H9 (cell line): ENCODE results near the gene DDIAS. TPM values are rescaled to one million over a fixed set of nuclear protein-coding genes. Genes with fewer than 3 reads are reported as not detected.

Experiments
- DNase-seq: peaks from one replicate; pipeline ENCODE4 v3.0.0-alpha.2; 2017
- H2AFZ ChIP-seq: one replicate; pipeline ENCODE4 v1.6.1; 2013; ENCODE audit warnings: mild to moderate bottlenecking, low read length, control low read depth, moderate library complexity
- H2AK5ac ChIP-seq: 2 replicates; pipeline ENCODE4 v1.6.1; 2013; ENCODE audit warnings: low read length, control low read depth, mixed read lengths; ENCODE audit not compliant: insufficient read length
- H2BK120ac ChIP-seq: one replicate; pipeline ENCODE4 v1.6.1; 2013; ENCODE audit warnings: low read depth, mild to moderate bottlenecking, low read length, control low read depth, inconsistent platforms; ENCODE audit not compliant: poor library complexity, severe bottlenecking
- H2BK12ac ChIP-seq: 2 replicates; pipeline ENCODE4 v1.6.1; 2013; ENCODE audit warnings: low read length, control low read depth, mixed read lengths, low read depth; ENCODE audit not compliant: insufficient read length
- H2BK15ac ChIP-seq: 2 replicates; pipeline ENCODE4 v1.6.1; 2013; ENCODE audit warnings: low read depth, low read length, control low read depth
- H2BK20ac ChIP-seq: one replicate; pipeline ENCODE4 v1.6.1; 2013; ENCODE audit warnings: low read depth, mild to moderate bottlenecking, low read length, control low read depth, inconsistent platforms; ENCODE audit not compliant: poor library complexity, severe bottlenecking
- H2BK5ac ChIP-seq: 2 replicates; pipeline ENCODE4 v1.6.1; 2013; ENCODE audit warnings: low read length, control low read depth, mixed read lengths; ENCODE audit not compliant: insufficient read length
- H3K14ac ChIP-seq: 2 replicates; pipeline ENCODE4 v1.6.1; 2013; ENCODE audit warnings: low read length, control low read depth; ENCODE audit not compliant: insufficient read depth
- H3K18ac ChIP-seq: 2 replicates; pipeline ENCODE4 v1.6.1; 2013; ENCODE audit warnings: low read depth, mild to moderate bottlenecking, mixed read lengths, low read length, control low read depth; ENCODE audit not compliant: insufficient read length
- H3K23ac ChIP-seq: 2 replicates; pipeline ENCODE4 v1.6.1; 2013; ENCODE audit warnings: low read length, control low read depth, mixed read lengths, low read depth; ENCODE audit not compliant: insufficient read length
- H3K23me2 ChIP-seq: 2 replicates; pipeline ENCODE4 v1.6.1; 2013; ENCODE audit warnings: low read depth, mild to moderate bottlenecking, mixed read lengths, low read length, control low read depth; ENCODE audit not compliant: insufficient read length, poor library complexity, severe bottlenecking
- H3K27ac ChIP-seq: 2 replicates; pipeline ENCODE4 v1.5.1; 2013; ENCODE audit warnings: low read length, control low read depth, mixed read lengths, low read depth; ENCODE audit not compliant: insufficient read length
- H3K27me3 ChIP-seq: 2 replicates; pipeline ENCODE4 v1.6.1; 2013; ENCODE audit warnings: low read length, control low read depth, inconsistent platforms; ENCODE audit not compliant: insufficient read depth
- H3K4ac ChIP-seq: 2 replicates; pipeline ENCODE4 v1.6.1; 2013; ENCODE audit warnings: low read depth, mild to moderate bottlenecking, control low read depth, inconsistent platforms, low read length, moderate library complexity
- H3K4me1 ChIP-seq: 2 replicates; pipeline ENCODE4 v1.6.1; 2013; ENCODE audit warnings: low read length, control low read depth, inconsistent platforms; ENCODE audit not compliant: insufficient read depth
- H3K4me2 ChIP-seq: 2 replicates; pipeline ENCODE4 v1.6.1; 2013; ENCODE audit warnings: low read length, control low read depth, mixed read lengths; ENCODE audit not compliant: insufficient read length, insufficient read depth
- H3K56ac ChIP-seq: 2 replicates; pipeline ENCODE4 v1.6.1; 2013; ENCODE audit warnings: low read depth, mild to moderate bottlenecking, mixed read lengths, low read length, control low read depth; ENCODE audit not compliant: insufficient read length
- H3K79me1 ChIP-seq: 2 replicates; pipeline ENCODE4 v1.6.1; 2013; ENCODE audit warnings: low read depth, mild to moderate bottlenecking, moderate library complexity, low read length, control low read depth, inconsistent platforms; ENCODE audit not compliant: insufficient read depth, poor library complexity, severe bottlenecking
- H3K79me2 ChIP-seq: 2 replicates; pipeline ENCODE4 v1.6.1; 2013; ENCODE audit warnings: low read length, control low read depth, inconsistent platforms; ENCODE audit not compliant: insufficient read depth
- H3K9ac ChIP-seq: 2 replicates; pipeline ENCODE4 v1.6.1; 2013; ENCODE audit warnings: low read length, control low read depth, mixed read lengths; ENCODE audit not compliant: insufficient read length; ENCODE audit errors: extremely low read depth
- H3K9me3 ChIP-seq: one replicate; pipeline ENCODE4 v1.6.1; 2013; ENCODE audit warnings: low read depth, low read length, inconsistent platforms; ENCODE audit not compliant: control insufficient read depth
- H3T11ph ChIP-seq: one replicate; pipeline ENCODE4 v1.6.1; 2013; ENCODE audit warnings: mild to moderate bottlenecking, low read length, control low read depth, inconsistent platforms
- H4K20me1 ChIP-seq: one replicate; pipeline ENCODE4 v1.6.1; 2013; ENCODE audit not compliant: control insufficient read depth, insufficient read length, insufficient read depth
- H4K5ac ChIP-seq: 2 replicates; pipeline ENCODE4 v1.6.1; 2013; ENCODE audit warnings: low read depth, mild to moderate bottlenecking, mixed read lengths, low read length, control low read depth; ENCODE audit not compliant: insufficient read length
- H4K8ac ChIP-seq: replicated peaks from 2 replicates; pipeline ENCODE4 v1.6.1; 2013; ENCODE audit warnings: low read length, control low read depth, mixed read lengths, low read depth; ENCODE audit not compliant: insufficient read length
- H4K91ac ChIP-seq: 2 replicates; pipeline ENCODE4 v1.6.1; 2013; ENCODE audit warnings: low read depth, mild to moderate bottlenecking, moderate library complexity, mixed read lengths, low read length, control low read depth; ENCODE audit not compliant: insufficient read length
- H3K27ac Mint-ChIP-seq, 3 experiments: 2 replicates in 2 of 3; 3 replicates in 1 of 3; pipeline ENCODE4 v1.8.0; 2020 to 2021; ENCODE audit warnings: mixed read lengths in 3 of 3, mild to moderate bottlenecking in 1 of 3, moderate library complexity in 1 of 3
- H3K27me3 Mint-ChIP-seq: 2 replicates; pipeline ENCODE4 v1.8.0; 2021; ENCODE audit warnings: low read depth, mild to moderate bottlenecking, moderate library complexity, mixed read lengths
- H3K36me3 Mint-ChIP-seq, 3 experiments: 2 replicates in 2 of 3; 3 replicates in 1 of 3; pipeline ENCODE4 v1.8.0; 2020 to 2021; ENCODE audit warnings: low read depth in 3 of 3, mixed read lengths in 3 of 3; ENCODE audit not compliant: insufficient read depth in 1 of 3
- H3K4me1 Mint-ChIP-seq, 2 experiments: 2 replicates each; pipeline ENCODE4 v1.8.0; 2020; ENCODE audit warnings: mixed read lengths in 2 of 2
- H3K4me3 Mint-ChIP-seq, 2 experiments: 2 replicates in 1 of 2; 3 replicates in 1 of 2; pipeline ENCODE4 v1.8.0; 2020 to 2021; ENCODE audit warnings: mild to moderate bottlenecking in 2 of 2, mixed read lengths in 2 of 2, moderate library complexity in 1 of 2
- H3K9me3 Mint-ChIP-seq, 2 experiments: 2 replicates in 1 of 2; 3 replicates in 1 of 2; pipeline ENCODE4 v1.8.0; 2020; ENCODE audit warnings: mild to moderate bottlenecking in 2 of 2, mixed read lengths in 2 of 2, moderate library complexity in 1 of 2
- WGBS: extraction: QIAGEN DNeasy Blood & Tissue Kit; methylation state at CpG from one replicate; pipeline ENCODE4 v1.1.7; 2013; ENCODE audit warnings: missing lambda C conversion rate, low lambda C conversion rate, mixed read lengths; ENCODE audit not compliant: insufficient read length; ENCODE audit errors: extremely low coverage; 5-methylcytosine and 5-hydroxymethylcytosine counted together
- total RNA-seq: library from RNA; stranded (reverse); gene quantifications from 2 replicates; pipeline ENCODE4 v1.2.1, GENCODE V29; 2021
- TF ChIP-seq, protein P1 (sequence below): fragments of 200-600 bp; sonication (generic); conservative IDR thresholded peaks from 3 replicates; pipeline ENCODE4 v1.8.0; 2021; ENCODE audit warnings: antibody characterized with exemption, mild to moderate bottlenecking

DDIAS gene
- total RNA-seq, 1 experiment from 2014 or later: 18.6 TPM

DNA sequence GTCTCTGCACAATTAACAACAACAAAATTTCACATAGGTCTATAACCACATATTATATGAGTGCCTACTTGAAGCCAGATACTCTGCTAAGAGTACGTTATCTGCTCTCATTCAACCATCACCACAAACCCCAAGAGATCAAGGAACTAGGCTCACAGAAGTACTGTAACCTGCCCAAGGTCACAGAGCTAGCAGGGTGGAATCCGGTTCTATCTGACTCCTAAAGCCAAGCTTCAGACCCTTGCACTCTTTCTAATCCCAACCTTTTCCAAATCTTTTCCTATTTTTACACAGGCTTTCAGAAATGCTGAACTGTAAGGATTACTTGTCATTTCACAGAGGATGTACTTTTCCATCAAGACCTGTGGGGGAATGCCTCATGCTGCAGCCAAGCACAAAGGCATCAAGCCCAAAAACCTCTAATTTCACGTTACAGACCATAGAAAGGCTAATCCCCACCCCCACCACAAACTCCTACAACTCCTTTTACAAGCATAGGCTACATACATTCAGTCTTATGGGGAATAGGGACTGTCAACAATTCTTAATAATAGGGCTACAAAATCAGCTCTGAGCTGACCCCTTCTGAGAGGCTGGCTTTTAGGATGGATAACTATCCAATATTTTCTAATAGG, 2.2 kb upstream of the DDIAS start:
- WGBS: no CpG with 5 or more reads among the region's 3 CpGs

More for the DNA sequence above, 2.2 kb upstream of the DDIAS start:
- Mint-ChIP-seq H3K36me3 (0 out of 7 replicates have a peak, but pooled peaks cover 0 to 2% (median 2%) of the 10 kb centered on the region in 3 experiments), H3K9me3 (no peaks in the 10 kb centered on the region), H3K4me1 (peaks cover 21 to 24% of the 10 kb centered on the region in 2 experiments), H3K27ac (peak overlapping the region in 2 of 3 experiments; percentile 17 to 97; a peak in 1 of 7 replicates), H3K27me3 (no peaks in the 10 kb centered on the region), H3K4me3 (peak overlapping the region; percentile 92 to 99)
- H3K18ac ChIP-seq: no peak overlapping the region
- H2BK12ac ChIP-seq: no peak overlapping the region
- H4K91ac ChIP-seq: no peak overlapping the region
- H3K14ac ChIP-seq: no peak overlapping the region
- no peaks in the 10 kb centered on the region for H3K27me3 ChIP-seq
- H3K9me3 ChIP-seq: no peaks in the 10 kb centered on the region
- H2AFZ ChIP-seq: no peak overlapping the region
- H3K4ac ChIP-seq: no peak overlapping the region
- peak overlapping the region; percentile 90 for H3K4me2 ChIP-seq
- H2BK15ac ChIP-seq: no peak overlapping the region
- no peak overlapping the region for H3K56ac ChIP-seq
- no peaks in the 10 kb centered on the region for H4K20me1 ChIP-seq
- peaks cover 3% of the 10 kb centered on the region; the same call in 1 of the 2 replicates for H3K4me1 ChIP-seq
- DNase-seq: no peak
- H4K8ac ChIP-seq: no peak overlapping the region
- no peak overlapping the region for H3T11ph ChIP-seq
- no peak overlapping the region for H2BK120ac ChIP-seq
- no peak overlapping the region for H2BK5ac ChIP-seq
- H2BK20ac ChIP-seq: no peak overlapping the region
- TF ChIP-seq, protein P1, sequence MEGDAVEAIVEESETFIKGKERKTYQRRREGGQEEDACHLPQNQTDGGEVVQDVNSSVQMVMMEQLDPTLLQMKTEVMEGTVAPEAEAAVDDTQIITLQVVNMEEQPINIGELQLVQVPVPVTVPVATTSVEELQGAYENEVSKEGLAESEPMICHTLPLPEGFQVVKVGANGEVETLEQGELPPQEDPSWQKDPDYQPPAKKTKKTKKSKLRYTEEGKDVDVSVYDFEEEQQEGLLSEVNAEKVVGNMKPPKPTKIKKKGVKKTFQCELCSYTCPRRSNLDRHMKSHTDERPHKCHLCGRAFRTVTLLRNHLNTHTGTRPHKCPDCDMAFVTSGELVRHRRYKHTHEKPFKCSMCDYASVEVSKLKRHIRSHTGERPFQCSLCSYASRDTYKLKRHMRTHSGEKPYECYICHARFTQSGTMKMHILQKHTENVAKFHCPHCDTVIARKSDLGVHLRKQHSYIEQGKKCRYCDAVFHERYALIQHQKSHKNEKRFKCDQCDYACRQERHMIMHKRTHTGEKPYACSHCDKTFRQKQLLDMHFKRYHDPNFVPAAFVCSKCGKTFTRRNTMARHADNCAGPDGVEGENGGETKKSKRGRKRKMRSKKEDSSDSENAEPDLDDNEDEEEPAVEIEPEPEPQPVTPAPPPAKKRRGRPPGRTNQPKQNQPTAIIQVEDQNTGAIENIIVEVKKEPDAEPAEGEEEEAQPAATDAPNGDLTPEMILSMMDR: no peak
- peaks cover 16% of the 10 kb centered on the region for H3K23me2 ChIP-seq
- H2AK5ac ChIP-seq: no peak overlapping the region
- no peak overlapping the region for H3K27ac ChIP-seq
- H3K79me2 ChIP-seq: peaks cover 13% of the 10 kb centered on the region; the same call in 1 of the 2 replicates
- H3K9ac ChIP-seq: peak overlapping the region; percentile 38
- H3K79me1 ChIP-seq: no peaks in the 10 kb centered on the region
- no peak overlapping the region for H3K23ac ChIP-seq
- H4K5ac ChIP-seq: no peak overlapping the region
